Measurements from ENCODE around the gene ADGRL3. TPM values are rescaled to one million over a fixed set of nuclear protein-coding genes. Genes with fewer than 3 reads are reported as not detected.

The ADGRL3 gene
- total RNA-seq, 4 donors from 2014 or later = 2.2 to 10.0 (median 4.6) TPM

- Histone ChIP-seq H3K27me3 (no peaks in the 10 kb centered on the region), H3K36me3 (no peaks in the 10 kb centered on the region), H3K4me1 (peaks cover 0 to 6% (median 0%) of the 10 kb centered on the region in 4 donors), H3K4me3 (no peak overlapping the region), H3K9me3 (no peaks in the 10 kb centered on the region), H3K27ac (no peak overlapping the region)
- intact Hi-C loops (cut with DNase I; ENCODE audit: low total_unique reads) = no loop called here
- 72 to 74% methylated on average over 4 of the region's 4 CpGs for WGBS, 2 donors (ENCODE audit: low coverage in 1 of 2)
- in situ Hi-C loops (cut with MboI; ENCODE audit: low pct_ligation_motif_present in 1 of 4, low pct_unique_long_range_greater_than_20kb in 1 of 4, low sequenced_read_pairs in 3 of 4) = no loop called here
- TF ChIP-seq CTCF (IDR thresholded peaks at IDR 0.05) = no peak
- no peak for TF ChIP-seq POLR2A (IDR thresholded peaks at IDR 0.05)
- no peak for TF ChIP-seq EP300 (IDR thresholded peaks at IDR 0.05; ENCODE audit: low read depth)
- TF ChIP-seq POLR2AphosphoS5 (IDR thresholded peaks at IDR 0.05) = no peak
- DNase-seq = no peak
These were observed 514.3 kb downstream of the ADGRL3 start for GRCh38 chr4:61714387-61714911.

- Histone ChIP-seq H3K36me3 (no peaks in the 10 kb centered on the region), H3K27ac (no peak overlapping the region), H3K4me1 (peaks cover 0 to 6% (median 0%) of the 10 kb centered on the region in 4 donors), H3K27me3 (no peaks in the 10 kb centered on the region), H3K4me3 (no peak overlapping the region), H3K9me3 (no peaks in the 10 kb centered on the region)
- DNase-seq = no peak
- 51 to 60% methylated on average over 6 of the region's 6 CpGs for WGBS, 2 donors (ENCODE audit: low coverage in 1 of 2)
- intact Hi-C loops (cut with DNase I; ENCODE audit: low total_unique reads) (no loop called here), in situ Hi-C loops (cut with MboI; ENCODE audit: low pct_ligation_motif_present in 1 of 4, low pct_unique_long_range_greater_than_20kb in 1 of 4, low sequenced_read_pairs in 3 of 4) (no loop called here)
- no peak for TF ChIP-seq CTCF (IDR thresholded peaks at IDR 0.05)
- no peak for TF ChIP-seq POLR2A (IDR thresholded peaks at IDR 0.05)
- no peak for TF ChIP-seq EP300 (IDR thresholded peaks at IDR 0.05; ENCODE audit: low read depth)
- TF ChIP-seq POLR2AphosphoS5 (IDR thresholded peaks at IDR 0.05) = no peak
These were observed 516.3 kb downstream of the ADGRL3 start for GRCh38 chr4:61716426-61716825.

- 88 to 92% methylated on average over 7 of the region's 7 CpGs for WGBS, 2 donors (ENCODE audit: low coverage in 1 of 2)
- in situ Hi-C loops (cut with MboI; ENCODE audit: low pct_ligation_motif_present in 1 of 4, low pct_unique_long_range_greater_than_20kb in 1 of 4, low sequenced_read_pairs in 3 of 4) (no loop called here), intact Hi-C loops (cut with DNase I; ENCODE audit: low total_unique reads) (no loop called here)
- H3K4me3 ChIP-seq = no peak overlapping the region
- no peaks in the 10 kb centered on the region for H3K36me3 ChIP-seq
- no peaks in the 10 kb centered on the region for H3K9me3 ChIP-seq
- no peak overlapping the region for H3K27ac ChIP-seq
- no peaks in the 10 kb centered on the region for H3K27me3 ChIP-seq
- DNase-seq = no peak
- TF ChIP-seq POLR2AphosphoS5 (IDR thresholded peaks at IDR 0.05) (no peak), POLR2A (IDR thresholded peaks at IDR 0.05) (no peak), CTCF (IDR thresholded peaks at IDR 0.05) (no peak), EP300 (IDR thresholded peaks at IDR 0.05; ENCODE audit: low read depth) (no peak)
- peaks cover 0 to 4% (median 0%) of the 10 kb centered on the region in 4 donors for H3K4me1 ChIP-seq
These were observed 523.4 kb downstream of the ADGRL3 start for GRCh38 chr4:61723492-61723891.

GRCh38 chr4:61727286-61727685, 527.2 kb downstream of the ADGRL3 start:
- H3K4me1 ChIP-seq = no peaks in the 10 kb centered on the region
- no peaks in the 10 kb centered on the region for H3K9me3 ChIP-seq
- no peaks in the 10 kb centered on the region for H3K36me3 ChIP-seq
- H3K27ac ChIP-seq = no peak overlapping the region
- intact Hi-C loops (cut with DNase I; ENCODE audit: low total_unique reads) (no loop called here), in situ Hi-C loops (cut with MboI; ENCODE audit: low pct_ligation_motif_present in 1 of 4, low pct_unique_long_range_greater_than_20kb in 1 of 4, low sequenced_read_pairs in 3 of 4) (no loop called here)
- H3K4me3 ChIP-seq = no peak overlapping the region
- no peak for DNase-seq
- TF ChIP-seq CTCF (IDR thresholded peaks at IDR 0.05) (no peak), POLR2A (IDR thresholded peaks at IDR 0.05) (no peak), EP300 (IDR thresholded peaks at IDR 0.05; ENCODE audit: low read depth) (no peak), POLR2AphosphoS5 (IDR thresholded peaks at IDR 0.05) (no peak)
- H3K27me3 ChIP-seq = no peaks in the 10 kb centered on the region
- 27 to 29% methylated on average over 2 of the region's 2 CpGs for WGBS, 2 donors (ENCODE audit: low coverage in 1 of 2)

Data from transverse colon (tissue), 4 donors.